ENCODE data around the gene KRT84. TPM values are rescaled to one million over a fixed set of nuclear protein-coding genes. Genes with fewer than 3 reads are reported as not detected.

Gene KRT84
- not detected in 2 replicates for total RNA-seq

DNA sequence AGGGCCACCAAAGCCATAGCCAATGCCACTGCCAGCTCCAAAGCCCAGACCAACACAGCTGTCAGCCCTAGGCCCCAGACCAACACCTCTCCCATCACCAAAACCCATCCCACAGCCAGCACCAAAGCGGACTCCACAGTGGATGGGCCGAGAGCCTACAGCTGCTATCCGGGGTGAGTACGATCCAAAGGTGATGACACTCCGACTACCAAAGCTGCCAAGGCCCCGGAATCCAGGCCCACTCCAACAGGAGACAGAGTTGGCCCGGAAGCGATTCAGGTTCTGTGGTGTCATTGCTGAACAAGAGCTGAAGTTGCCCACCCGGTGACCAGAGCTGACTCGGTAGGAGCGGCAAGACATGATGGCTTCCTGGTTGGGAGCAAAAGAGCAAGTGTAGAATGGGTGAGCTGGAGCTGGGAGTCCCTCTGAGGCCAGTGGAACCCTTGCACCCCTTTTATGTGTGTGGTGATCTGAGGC, at the start of gene KRT84:
Gene KRT84 (minus strand): TSS at position 427 of the 477 bp plus-strand sequence. CDS start 67 bp downstream, at position 360.

DNA sequence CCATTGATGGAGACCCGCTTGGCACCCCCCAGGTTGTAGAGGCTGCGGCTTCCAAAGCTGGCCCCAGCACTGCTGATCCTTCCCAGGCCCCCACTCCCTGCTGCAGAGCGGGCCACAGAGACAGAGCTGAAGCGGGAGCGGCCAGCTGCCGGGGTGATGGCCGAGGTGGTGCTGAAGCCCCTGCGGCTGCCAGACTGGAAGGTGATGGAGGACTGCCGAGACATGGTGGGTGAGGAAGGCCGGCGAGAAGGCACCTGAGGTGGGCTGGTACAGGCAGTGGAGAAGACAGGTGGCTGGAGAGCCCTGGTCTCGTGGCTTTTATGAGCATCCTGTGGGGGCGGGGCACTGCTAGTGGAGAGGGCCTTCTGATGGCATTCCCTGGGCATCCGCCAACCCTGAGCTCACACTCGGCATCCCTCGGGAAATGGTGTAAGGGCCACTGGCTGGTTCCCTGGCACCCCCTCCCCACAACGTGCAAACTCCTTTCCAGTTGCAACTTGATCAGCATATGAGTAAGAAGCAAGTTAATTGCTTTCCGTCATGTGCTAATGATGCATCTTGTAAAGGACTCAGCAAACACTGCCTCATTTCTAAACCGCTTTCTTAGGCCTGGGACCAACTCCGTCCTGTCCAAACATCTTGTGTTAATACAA, 48.8 kb upstream of the KRT84 start, which contains the start of gene KRT75:
Gene KRT75 (minus strand): TSS at position 291 of the 653 bp plus-strand sequence. CDS start 67 bp downstream, at position 224.

GRCh38 chr12:52405922-52406385, 20.5 kb upstream of the KRT84 start, which contains the start of gene KRT82:
KRT82 (minus strand) TSS chr12:52406335; CDS start chr12:52406277, 58 bp downstream.

GRCh38 chr12:52366738-52367485, 18.5 kb downstream of the KRT84 start, which contains the start of gene KRT85:
KRT85 (minus strand) TSS chr12:52367481; CDS start chr12:52367405, 76 bp downstream.

Other genes starting within 250 kb of the KRT84 start
- under 0.01 TPM in 2 replicates for gene KRT80, start 193.6 kb downstream of the KRT84 start, total RNA-seq
- gene KRT7, start 152.4 kb downstream of the KRT84 start, total RNA-seq: 16.1 and 53.3 TPM in 2 replicates
- 0.09 and 0.14 TPM in 2 replicates for gene KRT86, start 111.0 kb downstream of the KRT84 start, total RNA-seq
- under 0.01 and 0.28 TPM in 2 replicates for gene KRT81, start 94.1 kb downstream of the KRT84 start, total RNA-seq
- 0.14 TPM in 1 of 2 replicates, not detected in the other for gene KRT83, start 64.3 kb downstream of the KRT84 start, total RNA-seq
- gene KRT85, start 18.2 kb downstream of the KRT84 start, total RNA-seq: not detected in 2 replicates
- gene KRT82, start 20.7 kb upstream of the KRT84 start, total RNA-seq: not detected in 2 replicates
- gene KRT75, start 48.7 kb upstream of the KRT84 start, total RNA-seq: not detected in 2 replicates
- 0.14 and 0.18 TPM in 2 replicates for gene KRT6B, start 66.5 kb upstream of the KRT84 start, total RNA-seq
- not detected in 2 replicates for gene KRT6C, start 88.2 kb upstream of the KRT84 start, total RNA-seq
- 3.7 and 22.8 TPM in 2 replicates for gene KRT6A, start 107.6 kb upstream of the KRT84 start, total RNA-seq
- gene KRT5, start 134.7 kb upstream of the KRT84 start, total RNA-seq: 1.3 and 2.3 TPM in 2 replicates
- not detected in 2 replicates for gene KRT71, start 167.5 kb upstream of the KRT84 start, total RNA-seq
- not detected in 2 replicates for gene KRT74, start 188.2 kb upstream of the KRT84 start, total RNA-seq
- not detected in 2 replicates for gene KRT72, start 215.8 kb upstream of the KRT84 start, total RNA-seq
- not detected in 2 replicates for gene KRT73, start 232.9 kb upstream of the KRT84 start, total RNA-seq